GM21390 (cell line): ENCODE measurements around the gene FNIP1.
"Not testable (repeated sequence)": the region's sequence is repeated elsewhere in the genome, so short reads cannot be mapped to it uniquely, and the experiment has no call there.

ENCODE experiments used
- ATAC-seq: cut with Tn5 transposase; IDR thresholded peaks from one replicate; pipeline ENCODE4 v1.9.1; 2021; ENCODE audit not compliant: unreplicated experiment

FNIP1 gene

DNA sequence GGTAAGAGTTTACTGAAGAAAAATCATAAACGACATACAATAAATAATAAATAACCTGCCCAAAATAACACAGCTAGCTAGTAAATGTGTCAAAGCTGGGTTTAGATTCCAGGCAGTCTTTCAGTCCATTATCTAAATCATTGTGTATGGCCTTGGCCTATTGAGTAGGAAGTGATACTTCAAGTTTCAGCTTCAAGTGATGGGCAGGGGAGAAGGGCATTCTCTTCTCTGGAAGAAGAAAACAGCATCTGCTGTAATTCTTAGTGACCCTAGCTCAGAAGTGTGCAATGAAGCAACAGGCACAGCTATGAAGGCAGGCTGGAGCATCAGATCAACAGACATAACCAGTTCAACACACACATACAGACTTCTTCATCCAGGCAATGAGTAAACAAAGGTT lies 42.5 kb downstream of the FNIP1 start:
- no peak for ATAC-seq

DNA sequence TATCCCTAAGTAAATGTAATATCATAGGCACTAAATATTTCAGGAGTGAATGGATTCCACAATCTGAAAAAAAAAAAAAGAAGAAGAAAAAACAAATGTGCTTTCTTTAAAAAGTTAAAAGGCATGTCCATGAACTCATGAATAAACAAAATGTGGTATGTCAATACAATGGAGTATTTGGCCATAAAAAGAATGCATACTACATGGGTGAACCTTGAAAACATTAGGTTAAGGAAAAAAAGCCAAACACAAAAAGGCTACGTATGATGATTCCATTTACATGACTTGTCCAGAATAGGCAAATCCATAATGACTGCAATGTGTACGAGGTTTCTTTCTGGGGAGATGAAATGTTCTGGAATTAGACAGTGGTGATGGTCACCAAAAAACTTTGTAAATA lies 45.3 kb downstream of the FNIP1 start:
- no peak for ATAC-seq

DNA sequence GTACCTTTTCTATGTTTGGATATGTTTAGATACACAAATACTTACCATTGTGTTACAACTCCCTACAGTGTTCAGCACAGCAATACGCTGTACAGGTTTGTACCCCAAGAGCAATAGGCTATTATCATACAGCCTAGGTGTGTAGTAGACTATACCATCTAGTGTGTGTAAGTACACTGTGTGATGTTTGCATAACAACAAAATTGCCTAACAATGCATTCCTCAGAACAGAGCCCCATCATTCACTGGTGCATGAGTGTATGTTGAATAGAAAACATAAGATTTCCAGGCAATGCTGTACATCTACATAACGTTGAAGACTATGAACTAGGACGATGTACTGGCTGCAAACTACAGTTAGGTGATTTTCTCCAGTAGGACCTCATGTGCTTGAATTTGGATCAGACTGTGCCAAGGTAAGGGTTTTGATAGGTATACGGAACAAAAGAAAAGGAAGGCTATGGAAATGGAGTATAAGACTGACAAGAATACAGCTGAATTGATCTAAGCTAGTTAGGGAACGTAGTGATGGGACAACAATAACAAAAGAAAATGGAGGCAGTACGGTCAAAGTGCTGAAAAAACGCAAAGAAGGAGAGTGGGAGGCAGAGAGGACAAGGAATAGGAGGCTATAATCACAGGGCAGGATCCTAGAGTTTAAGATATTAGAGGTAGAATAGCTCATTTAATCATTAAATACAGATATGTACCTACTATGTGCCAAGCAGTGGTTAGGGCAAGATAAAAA lies 46.9 kb downstream of the FNIP1 start:
- ATAC-seq: no peak

DNA sequence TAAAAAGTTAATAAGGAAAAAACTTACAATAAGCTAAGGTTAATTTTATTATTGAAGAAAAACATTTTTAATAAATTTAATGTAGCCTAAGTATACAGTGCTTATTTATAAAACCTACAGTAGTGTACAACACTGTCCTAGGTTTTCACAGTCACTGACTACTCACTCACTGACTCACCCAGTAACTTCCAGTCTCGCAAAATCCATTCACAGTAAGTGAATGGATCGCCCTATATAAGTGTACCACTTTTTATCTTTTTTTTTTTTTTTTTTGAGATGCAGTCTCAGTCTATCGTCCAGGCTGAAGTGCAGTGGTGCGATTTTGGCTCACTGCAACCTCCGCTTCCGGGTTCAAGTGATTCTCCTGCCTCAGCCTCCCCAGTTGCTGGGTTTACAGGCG lies 47.7 kb downstream of the FNIP1 start:
- ATAC-seq: no peak

DNA sequence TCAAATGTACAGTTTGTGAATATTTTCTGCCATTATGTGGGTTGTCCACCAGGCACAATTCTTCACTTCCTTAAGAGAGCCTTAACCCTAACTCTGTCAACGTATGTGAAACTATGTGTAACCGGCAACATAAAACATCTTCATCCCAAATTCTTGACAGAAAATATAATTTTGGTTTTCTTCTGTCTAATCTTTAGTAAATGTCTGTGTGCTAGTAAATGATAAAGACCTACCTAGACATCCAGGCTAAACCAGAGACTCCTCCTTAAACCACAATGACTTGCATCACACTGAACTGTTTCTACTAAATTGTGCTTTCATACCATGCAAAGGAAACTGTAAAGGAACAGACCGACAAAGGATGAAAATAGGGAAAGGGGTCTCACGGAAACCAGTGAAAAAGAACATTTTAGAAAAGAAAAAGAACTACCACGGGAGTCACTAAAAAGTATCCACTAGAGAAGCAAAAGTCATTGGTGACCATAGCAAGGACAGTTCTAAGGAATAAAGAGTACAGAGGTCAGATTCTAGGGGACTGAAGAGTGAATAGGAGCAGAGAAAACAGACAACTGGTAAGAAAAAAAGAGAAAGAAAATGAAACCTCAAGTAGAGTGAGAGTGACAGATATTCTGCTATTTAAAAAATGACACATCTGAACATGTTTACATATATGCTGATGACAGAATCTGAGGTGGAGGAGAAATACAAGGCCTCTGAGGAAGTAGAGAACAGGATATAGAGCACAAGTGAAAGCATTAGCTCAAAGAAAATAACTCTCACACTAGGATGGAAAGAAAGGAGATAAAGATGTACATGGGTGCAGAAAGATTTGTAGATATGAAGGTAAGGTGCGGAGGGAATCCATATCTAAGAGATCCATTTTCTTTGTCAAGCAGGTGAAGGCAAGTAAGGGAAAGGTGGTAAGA lies 49.4 kb downstream of the FNIP1 start:
- peak; percentile 82 for ATAC-seq

DNA sequence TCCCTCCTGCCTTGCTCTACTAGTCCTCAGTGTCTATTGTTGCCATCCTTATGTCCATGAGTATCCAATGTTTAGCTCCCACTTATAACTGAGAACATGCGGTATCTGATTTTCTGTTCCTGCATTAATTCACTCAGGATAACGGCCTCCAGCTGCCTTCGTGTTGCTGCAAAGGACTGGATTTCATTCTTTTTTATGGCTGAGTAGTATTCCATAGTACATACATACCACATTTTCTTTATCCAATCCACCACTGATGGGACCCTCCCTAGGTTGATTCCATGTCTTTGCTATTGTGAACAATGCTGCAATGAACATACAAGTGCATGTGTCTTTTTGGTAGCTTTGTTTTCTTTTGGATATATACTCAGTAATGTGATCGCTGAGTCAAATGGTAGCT lies 50.4 kb downstream of the FNIP1 start:
- ATAC-seq: no peak

DNA sequence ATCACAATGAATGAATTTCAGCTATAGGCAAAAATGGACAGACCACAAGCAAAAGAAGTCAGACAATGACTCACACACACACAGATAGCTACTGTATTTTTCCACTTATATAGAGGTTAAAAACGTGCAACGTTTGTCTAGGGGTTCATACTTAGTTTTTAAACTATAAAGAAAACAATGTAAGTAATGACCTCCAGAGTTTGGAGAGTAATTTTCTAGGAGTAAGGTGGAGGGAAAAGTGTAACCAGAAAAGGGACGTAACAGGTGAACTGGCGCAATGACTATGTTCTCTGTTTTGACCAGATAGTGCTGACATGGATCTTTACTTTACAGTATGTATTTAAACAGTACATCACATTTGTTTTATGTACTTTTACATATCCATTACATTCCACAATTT lies 51.1 kb downstream of the FNIP1 start:
- no peak for ATAC-seq

DNA sequence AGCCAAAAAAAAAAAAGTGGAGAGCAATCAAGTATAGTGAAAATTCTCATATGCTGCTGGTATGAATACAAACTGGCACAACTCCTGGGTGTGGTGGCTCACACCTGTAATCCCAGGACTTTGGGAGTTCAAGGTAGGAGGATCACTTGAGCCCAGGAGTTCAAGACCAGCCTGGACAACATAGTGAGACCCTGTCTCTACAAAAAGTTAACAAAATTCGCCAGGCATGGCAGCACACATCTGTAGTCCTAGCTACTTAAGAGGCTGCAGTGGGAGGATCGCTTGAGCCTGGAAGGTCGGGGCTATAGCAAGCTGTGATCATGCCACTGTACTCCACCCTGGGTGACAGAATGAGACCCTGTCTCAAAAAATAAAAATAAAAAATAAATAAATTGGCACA lies 51.7 kb downstream of the FNIP1 start:
- no peak for ATAC-seq

DNA sequence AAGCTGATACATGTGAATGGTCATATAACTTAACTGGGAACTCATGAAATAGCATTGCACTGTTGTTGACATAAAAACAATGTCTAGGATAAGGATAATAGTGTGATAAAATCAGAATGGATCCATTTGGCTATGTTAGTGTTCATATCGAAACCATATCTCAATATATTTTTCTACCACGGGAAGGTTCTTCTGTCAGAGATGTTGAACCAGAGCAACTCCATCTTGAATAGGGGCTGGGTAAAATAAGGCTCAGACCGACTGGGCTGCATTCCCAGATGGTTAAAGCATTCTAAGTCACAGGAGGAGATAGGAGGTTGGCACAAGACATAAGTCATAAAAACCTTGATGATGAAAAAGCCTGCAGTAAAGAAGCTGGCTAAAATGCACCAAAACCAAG lies 56.3 kb downstream of the FNIP1 start:
- no peak for ATAC-seq

DNA sequence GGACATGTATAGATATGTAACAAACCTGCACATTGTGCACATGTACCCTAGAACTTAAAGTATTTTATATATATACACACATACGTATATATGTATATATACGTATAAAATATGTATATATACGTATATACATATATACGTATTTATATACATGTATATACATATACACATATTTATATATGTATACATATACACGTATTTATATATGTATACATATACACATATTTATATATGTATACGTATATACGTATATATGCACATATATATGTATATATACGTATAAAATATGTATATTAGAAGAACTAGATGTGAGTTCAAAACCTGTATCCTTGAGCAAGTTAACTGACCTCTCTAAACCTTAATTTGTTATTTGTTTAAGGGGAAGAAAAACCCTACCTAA lies 61.4 kb downstream of the FNIP1 start:
- ATAC-seq: no peak

DNA sequence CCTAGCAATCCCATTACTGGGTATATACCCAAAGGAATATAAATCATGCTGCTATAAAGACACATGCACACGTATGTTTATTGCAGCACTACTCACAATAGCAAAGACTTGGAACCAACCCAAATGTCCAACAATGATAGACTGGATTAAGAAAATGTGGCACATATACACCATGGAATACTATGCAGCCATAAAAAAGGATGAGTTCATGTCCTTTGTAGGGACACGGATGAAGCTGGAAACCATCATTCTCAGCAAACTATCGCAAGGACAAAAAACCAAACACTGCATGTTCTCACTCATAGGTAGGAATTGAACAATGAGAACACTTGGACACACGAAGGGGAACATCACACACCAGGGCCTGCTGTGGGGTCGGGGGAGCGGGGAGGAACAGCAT lies 61.9 kb downstream of the FNIP1 start:
- ATAC-seq: not testable (repeated sequence)

DNA sequence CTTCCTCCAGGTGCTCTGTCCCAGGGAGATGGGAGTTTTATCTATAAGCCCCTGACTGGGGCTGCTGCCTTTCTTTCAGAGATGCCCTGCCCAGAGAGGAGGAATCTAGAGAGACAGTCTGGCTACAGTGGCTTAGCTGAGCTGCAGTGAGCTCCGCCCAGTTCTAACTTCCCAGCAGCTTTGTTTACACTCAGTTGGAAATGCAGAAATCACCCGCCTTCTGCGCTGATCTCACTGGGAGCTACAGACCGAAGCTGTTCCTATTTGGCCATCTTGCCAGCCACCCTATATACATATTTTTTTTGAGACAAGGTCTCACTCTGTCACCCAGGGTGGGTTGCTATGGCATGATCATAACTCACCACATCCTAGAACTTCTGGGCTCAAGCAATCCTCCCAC lies 67.5 kb downstream of the FNIP1 start:
- not testable (repeated sequence) for ATAC-seq

DNA sequence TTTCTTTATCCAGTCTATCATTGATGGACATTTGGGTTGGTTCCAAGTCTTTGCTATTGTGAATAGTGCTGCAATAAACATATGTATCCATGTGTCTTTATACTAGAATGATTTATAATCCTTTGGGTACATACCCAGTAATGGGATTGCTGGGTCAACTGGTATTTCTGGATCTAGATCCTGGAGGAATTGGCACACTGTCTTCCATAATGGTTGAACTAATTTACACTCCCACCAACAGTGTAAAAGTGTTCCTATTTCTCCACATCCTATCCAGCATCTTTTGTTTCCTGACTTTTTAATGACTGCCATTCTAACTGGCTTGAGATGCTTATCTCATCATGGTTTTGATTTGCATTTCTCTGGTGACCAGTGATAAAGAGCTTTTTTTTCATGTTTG lies 72.7 kb downstream of the FNIP1 start:
- not testable (repeated sequence) for ATAC-seq

DNA sequence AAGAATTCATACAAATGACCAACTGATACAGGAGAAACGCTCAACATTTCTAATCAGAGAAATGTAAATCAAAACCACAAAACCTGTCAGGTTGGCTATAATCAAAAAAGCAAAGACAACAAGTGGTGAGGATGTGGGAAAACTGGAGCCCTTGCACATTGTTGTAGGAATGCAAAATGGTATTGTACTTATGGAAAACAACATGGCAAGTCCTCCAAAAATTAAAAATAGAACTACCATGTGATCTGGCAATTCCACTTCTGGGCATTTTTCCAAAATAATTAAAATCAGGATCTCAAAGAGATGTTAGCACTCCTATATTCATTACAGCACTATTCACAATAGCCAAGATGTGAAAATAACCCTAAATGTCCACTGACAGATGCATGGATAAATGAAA lies 76.1 kb downstream of the FNIP1 start:
- no peak for ATAC-seq

DNA sequence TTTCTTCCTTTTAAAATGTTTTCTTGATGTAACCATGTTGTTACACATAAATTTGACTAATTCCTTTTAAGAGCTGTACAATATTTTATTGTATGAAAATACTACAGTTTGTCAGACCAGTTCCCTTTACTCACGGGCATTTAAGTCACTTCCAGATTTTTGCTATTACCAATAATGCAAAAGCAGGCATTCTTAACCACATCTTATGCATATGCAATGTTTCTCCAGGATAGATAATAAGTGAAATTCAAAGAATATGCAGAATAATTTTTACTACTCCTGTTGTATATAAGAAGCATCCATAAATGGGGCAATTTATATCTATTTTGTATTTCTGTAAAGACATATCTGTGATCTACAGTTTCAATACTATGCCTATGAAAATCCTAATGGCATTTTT lies 77.3 kb downstream of the FNIP1 start:
- ATAC-seq: no peak

DNA sequence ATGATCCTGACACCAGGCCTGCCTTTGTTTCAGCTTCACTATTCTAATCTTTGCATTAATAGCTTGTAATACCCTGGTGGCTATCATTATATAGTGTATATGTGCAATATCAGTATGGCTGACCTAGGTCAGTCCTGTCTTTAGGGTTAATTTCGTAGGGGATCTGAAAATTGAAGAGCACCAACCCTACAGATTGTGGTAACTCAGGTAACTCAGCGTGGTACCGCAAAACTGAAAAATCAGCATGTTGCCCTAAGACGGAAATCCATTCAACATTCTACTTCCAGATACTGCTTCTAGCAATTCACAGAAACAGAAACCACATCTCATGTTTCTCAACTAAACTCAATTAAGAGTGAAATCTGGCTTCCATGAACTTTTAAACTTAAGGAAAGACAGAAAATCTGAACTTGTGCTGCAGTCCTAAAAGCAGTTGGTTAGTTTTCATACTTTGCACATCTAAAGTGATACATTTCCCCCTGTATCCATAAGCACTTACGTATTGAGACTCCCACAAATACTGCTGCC lies 78.3 kb downstream of the FNIP1 start:
- no peak for ATAC-seq

DNA sequence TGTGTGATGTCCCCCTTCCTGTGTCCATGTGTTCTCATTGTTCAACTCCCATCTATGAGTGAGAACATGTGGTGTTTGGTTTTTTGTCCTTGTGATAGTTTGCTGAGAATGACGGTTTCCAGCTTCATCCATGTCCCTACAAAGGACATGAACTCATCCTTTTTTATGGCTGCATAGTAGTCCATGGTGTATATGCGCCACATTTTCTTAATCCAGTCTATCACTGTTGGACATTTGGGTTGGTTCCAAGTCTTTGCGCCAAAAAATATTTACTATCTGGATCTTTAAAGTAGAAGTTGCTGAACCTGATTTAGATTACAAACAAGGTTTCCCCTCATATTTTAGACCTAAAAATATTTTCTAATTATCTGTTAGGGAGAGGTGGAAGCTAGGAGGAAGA lies 79.7 kb downstream of the FNIP1 start:
- not testable (repeated sequence) for ATAC-seq

DNA sequence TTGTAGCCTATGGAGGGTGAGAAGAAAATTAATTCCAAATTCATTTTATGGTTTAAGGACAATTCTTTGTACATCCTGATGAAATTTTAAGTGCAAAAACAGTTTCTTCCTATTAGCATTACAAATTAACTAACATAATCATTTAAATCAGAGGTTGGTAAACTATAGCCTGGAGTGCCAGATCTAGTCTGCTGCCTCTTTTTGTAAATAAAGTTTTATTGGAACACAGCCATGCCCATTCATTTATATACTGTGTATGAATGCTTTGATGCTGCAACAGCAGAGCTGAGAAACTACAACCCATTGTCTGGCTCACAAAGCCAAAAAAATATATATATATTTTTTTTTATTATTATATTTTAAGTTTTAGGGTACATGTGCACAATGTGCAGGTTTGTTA lies 80.2 kb downstream of the FNIP1 start:
- no peak for ATAC-seq

DNA sequence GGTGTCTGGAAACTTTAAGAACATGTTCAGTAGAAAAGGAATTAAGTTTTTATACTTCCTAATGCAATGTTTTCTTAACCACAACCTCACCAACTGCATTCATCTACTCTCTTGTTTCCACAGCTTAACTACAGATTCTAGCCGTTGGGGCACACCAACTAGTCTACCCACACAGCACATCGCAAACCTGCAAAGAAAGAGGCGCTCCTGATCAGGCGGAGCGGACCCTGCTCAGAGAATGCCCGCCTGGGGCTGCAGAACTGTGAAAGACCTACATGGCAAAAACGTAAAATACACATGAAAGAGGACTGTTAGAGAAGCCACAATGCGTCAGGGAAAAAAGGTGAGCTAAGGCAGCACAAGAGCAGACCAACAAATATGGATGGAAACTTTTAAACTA lies 86.4 kb downstream of the FNIP1 start:
- ATAC-seq: no peak

DNA sequence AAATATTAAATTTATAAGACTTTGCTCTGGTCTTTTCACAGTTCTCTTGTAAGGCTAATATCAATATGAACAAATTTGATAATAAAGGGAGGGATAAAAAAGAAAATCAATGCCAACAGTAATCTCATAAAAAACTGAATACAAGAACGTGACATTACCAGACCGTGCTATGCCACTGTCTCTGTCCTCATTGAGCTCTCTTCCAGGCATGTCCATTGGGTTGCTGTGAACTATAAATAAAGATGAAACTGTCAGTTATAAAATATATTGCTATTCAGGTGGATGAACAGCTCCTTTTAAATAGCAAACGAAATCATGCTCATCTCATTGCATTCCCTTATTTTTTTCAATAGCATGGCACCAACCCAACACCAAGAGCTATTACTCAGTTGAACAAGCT lies 87.8 kb downstream of the FNIP1 start:
- ATAC-seq: no peak

DNA sequence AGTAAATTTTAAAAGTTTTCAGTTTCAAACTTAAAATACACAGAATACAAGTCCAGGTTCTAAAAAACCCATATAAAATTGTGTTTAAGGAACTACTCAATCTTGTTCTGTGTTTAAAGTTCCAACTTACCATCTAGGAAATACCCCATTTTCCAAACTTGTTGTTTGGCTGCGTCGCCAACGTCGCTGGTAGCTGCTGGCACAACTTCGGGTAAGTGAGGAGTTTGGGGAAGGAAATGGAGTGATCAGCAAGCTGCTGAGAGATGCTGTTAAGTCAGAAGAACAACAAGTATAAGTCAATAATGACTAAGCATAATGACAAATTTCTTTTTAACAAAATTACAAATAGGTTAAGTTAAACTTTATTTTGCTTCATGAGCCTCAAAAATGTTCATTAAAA lies 90.5 kb downstream of the FNIP1 start:
- ATAC-seq: no peak

DNA sequence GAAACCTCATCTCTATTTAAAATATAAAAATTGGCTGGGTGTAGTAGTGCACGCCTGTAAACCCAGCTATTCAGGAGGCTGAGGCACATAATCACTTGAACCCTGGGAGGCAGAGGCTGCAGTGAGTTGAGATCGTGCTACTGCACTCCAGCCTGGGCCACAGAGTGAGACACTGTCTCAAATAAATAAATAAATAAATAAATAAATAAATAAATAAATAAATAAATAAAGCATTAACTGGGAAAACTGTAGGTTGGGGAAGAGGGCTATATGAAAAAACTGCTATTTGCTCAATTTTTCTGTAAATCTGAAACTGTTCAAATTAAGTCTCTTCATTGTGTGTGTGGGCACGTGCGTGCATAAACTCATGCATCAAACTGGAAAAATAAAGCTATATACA lies 101.9 kb downstream of the FNIP1 start:
- no peak for ATAC-seq
